ENCODE measurements around the gene G0S2.

Gene G0S2

GRCh38 chr1:209717818-209718217 lies 42.6 kb downstream of the G0S2 start:
- no peak for TF ChIP-seq ZFX (IDR thresholded peaks at IDR 0.05; ENCODE audit: borderline replicate concordance)
- TF ChIP-seq, protein P1, sequence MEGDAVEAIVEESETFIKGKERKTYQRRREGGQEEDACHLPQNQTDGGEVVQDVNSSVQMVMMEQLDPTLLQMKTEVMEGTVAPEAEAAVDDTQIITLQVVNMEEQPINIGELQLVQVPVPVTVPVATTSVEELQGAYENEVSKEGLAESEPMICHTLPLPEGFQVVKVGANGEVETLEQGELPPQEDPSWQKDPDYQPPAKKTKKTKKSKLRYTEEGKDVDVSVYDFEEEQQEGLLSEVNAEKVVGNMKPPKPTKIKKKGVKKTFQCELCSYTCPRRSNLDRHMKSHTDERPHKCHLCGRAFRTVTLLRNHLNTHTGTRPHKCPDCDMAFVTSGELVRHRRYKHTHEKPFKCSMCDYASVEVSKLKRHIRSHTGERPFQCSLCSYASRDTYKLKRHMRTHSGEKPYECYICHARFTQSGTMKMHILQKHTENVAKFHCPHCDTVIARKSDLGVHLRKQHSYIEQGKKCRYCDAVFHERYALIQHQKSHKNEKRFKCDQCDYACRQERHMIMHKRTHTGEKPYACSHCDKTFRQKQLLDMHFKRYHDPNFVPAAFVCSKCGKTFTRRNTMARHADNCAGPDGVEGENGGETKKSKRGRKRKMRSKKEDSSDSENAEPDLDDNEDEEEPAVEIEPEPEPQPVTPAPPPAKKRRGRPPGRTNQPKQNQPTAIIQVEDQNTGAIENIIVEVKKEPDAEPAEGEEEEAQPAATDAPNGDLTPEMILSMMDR (IDR thresholded peaks at IDR 0.05), result no peak
- H3K27ac ChIP-seq, result no peak overlapping the region

DNA sequence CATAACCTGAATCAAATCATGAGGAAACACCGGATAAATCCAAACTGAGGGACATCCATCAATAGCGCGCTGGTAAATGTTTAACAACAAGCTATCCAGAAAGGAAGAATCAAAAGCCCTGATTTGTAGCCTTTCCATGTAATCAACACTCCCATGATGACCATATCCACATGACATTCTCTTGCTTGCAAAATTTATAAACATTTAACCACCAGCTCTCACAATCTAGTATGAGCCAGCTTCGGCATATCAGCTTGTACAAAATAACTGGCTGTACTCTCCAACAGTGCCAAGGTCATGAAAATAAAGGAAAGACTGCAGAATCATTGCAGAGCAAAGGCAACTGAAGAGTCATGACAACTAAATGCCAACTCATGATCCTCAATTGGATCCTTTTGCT lies 45.1 kb downstream of the G0S2 start:
- TF ChIP-seq, protein P1 (IDR thresholded peaks at IDR 0.05), result no peak
- H3K27ac ChIP-seq, result no peak overlapping the region

GRCh38 chr1:209720826-209721225 lies 45.6 kb downstream of the G0S2 start:
- H3K27ac ChIP-seq, result no peak overlapping the region

DNA sequence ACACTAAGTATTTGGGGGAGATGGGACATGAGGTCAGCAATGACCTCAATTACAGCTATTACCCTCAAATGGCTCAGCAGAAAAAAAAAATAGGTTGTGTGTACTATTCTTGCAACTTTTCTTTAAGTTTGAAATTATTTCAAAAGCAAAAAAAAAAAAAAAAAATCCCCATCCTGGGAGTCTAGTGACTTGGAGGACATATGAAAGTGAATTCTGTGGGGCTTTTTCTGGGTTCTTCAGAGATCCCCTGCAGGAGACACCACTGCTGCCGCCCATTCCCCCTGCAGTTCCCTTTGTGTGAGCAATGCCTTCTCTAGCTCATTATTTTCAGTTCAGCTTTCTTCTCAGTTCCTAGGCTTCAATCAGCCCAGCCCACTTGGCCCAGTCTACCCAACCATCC lies 46.1 kb downstream of the G0S2 start:
- TF ChIP-seq, protein P1 (IDR thresholded peaks at IDR 0.05), result no peak
- no peak for TF ChIP-seq ZFX (IDR thresholded peaks at IDR 0.05; ENCODE audit: borderline replicate concordance)

More at GRCh38 chr1:209720826-209721225, 45.6 kb downstream of the G0S2 start:
- no peak for TF ChIP-seq ZFX (IDR thresholded peaks at IDR 0.05; ENCODE audit: borderline replicate concordance)
- TF ChIP-seq, protein P1 (IDR thresholded peaks at IDR 0.05), result no peak

DNA sequence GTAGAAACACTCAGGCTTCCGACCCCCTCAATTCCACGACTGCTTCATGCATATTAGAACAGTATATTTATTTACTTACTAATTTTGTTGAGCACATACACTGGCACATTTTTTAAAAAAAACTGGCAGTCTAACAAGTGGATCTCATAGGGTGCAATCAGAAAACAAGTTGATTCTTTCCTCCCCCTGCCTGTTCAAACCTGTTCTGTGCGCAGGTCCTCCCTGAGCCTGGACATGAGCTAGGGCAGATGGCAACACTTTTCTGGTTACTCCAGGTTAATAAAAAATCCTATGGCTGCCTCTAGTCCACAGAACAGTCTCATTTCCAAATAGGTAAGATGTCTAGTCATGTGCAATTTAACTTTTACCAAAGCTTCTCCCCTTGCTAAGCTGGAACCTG lies 48.1 kb downstream of the G0S2 start:
- H3K27ac ChIP-seq, result no peak overlapping the region
- TF ChIP-seq ZFX (IDR thresholded peaks at IDR 0.05; ENCODE audit: borderline replicate concordance), result no peak
- TF ChIP-seq, protein P1 (IDR thresholded peaks at IDR 0.05), result no peak

More for the DNA sequence above, 46.1 kb downstream of the G0S2 start:
- no peak overlapping the region for H3K27ac ChIP-seq

- no peak overlapping the region for H3K27ac ChIP-seq
- TF ChIP-seq, protein P1 (IDR thresholded peaks at IDR 0.05), result no peak
- no peak for TF ChIP-seq ZFX (IDR thresholded peaks at IDR 0.05; ENCODE audit: borderline replicate concordance)
Measured at GRCh38 chr1:209723756-209724693, 48.8 kb downstream of the G0S2 start.
